Measurements from ENCODE around the gene FLYWCH1.

Gene FLYWCH1

GRCh38 chr16:2911638-2912329 is at the start of gene FLYWCH1:
Gene FLYWCH1, plus strand, starts transcription at chr16:2911931. Its CDS starts 17,755 bp downstream, at chr16:2929686.
- FAIRE-seq = peak; percentile 82

GRCh38 chr16:2865651-2866050 is 46.1 kb upstream of the FLYWCH1 start:
- no peak for FAIRE-seq

- no peak for FAIRE-seq
Measured at GRCh38 chr16:2866431-2866830, 45.3 kb upstream of the FLYWCH1 start.

GRCh38 chr16:2867661-2867986 is 44.1 kb upstream of the FLYWCH1 start:
- FAIRE-seq = no peak

GRCh38 chr16:2867987-2868789 is 43.5 kb upstream of the FLYWCH1 start:
- FAIRE-seq = peak; percentile 59

- no peak for FAIRE-seq
Measured at GRCh38 chr16:2871926-2872325, 39.8 kb upstream of the FLYWCH1 start.

- FAIRE-seq = no peak
Measured at GRCh38 chr16:2874032-2874911, 37.5 kb upstream of the FLYWCH1 start.

- peak; percentile 86 for FAIRE-seq
Measured at GRCh38 chr16:2874912-2875362, 36.8 kb upstream of the FLYWCH1 start.

GRCh38 chr16:2879854-2880508 is 31.8 kb upstream of the FLYWCH1 start:
- no peak for FAIRE-seq

GRCh38 chr16:2881783-2882649 is 29.7 kb upstream of the FLYWCH1 start:
- no peak for FAIRE-seq

GRCh38 chr16:2882650-2883457 is 28.9 kb upstream of the FLYWCH1 start, which contains the start of gene FLYWCH2:
Gene FLYWCH2, plus strand, starts transcription at chr16:2883215. Its CDS starts 13,235 bp downstream, at chr16:2896450.
- FAIRE-seq = peak; percentile 97

- no peak for FAIRE-seq
Measured at GRCh38 chr16:2883458-2883908, 28.2 kb upstream of the FLYWCH1 start.

- no peak for FAIRE-seq
Measured at GRCh38 chr16:2884041-2884451, 27.7 kb upstream of the FLYWCH1 start.

GRCh38 chr16:2894231-2894630 is 17.5 kb upstream of the FLYWCH1 start:
- FAIRE-seq = no peak

- no peak for FAIRE-seq
Measured at GRCh38 chr16:2895813-2896212, 15.9 kb upstream of the FLYWCH1 start.

GRCh38 chr16:2896480-2897010 is 15.2 kb upstream of the FLYWCH1 start:
- FAIRE-seq = no peak

GRCh38 chr16:2897110-2897509 is 14.6 kb upstream of the FLYWCH1 start:
- no peak for FAIRE-seq

GRCh38 chr16:2898831-2899563 is 12.7 kb upstream of the FLYWCH1 start:
- no peak for FAIRE-seq

- no peak for FAIRE-seq
Measured at GRCh38 chr16:2899564-2900072, 12.1 kb upstream of the FLYWCH1 start.
